GM12864 (cell line): ENCODE results near the gene CPNE5.
"Not testable (repeated sequence)": the region's sequence is repeated elsewhere in the genome, so short reads cannot be mapped to it uniquely, and the experiment has no call there.

Experiments
- DNase-seq: peaks from one replicate; pipeline ENCODE4 v3.0.0-alpha.2; 2011; ENCODE audit warnings: low read depth
- H3K4me3 ChIP-seq: 2 replicates; pipeline ENCODE4 v1.5.1; 2011; ENCODE audit warnings: mild to moderate bottlenecking, low read depth, low read length, control low read depth
- CTCF ChIP-seq: IDR thresholded peaks from 2 replicates; pipeline ENCODE4 v1.5.1; 2011; ENCODE audit warnings: low read depth, mild to moderate bottlenecking, moderate library complexity, low read length, control low read depth, inconsistent platforms; ENCODE audit errors: missing control alignments

Gene CPNE5

GRCh38 chr6:36713846-36714245 lies 125.4 kb downstream of the CPNE5 start:
- no peak overlapping the region for H3K4me3 ChIP-seq
- TF ChIP-seq CTCF, result no peak
- DNase-seq, result no peak

- DNase-seq, result no peak
- TF ChIP-seq CTCF, result no peak
- H3K4me3 ChIP-seq, result no peak overlapping the region
Observed at GRCh38 chr6:36712816-36713215, 126.4 kb downstream of the CPNE5 start.

GRCh38 chr6:36706339-36706738 lies 132.9 kb downstream of the CPNE5 start:
- H3K4me3 ChIP-seq, result no peak overlapping the region
- DNase-seq, result no peak
- TF ChIP-seq CTCF, result no peak

- DNase-seq, H3K4me3 ChIP-seq: not testable (repeated sequence)
Observed at GRCh38 chr6:36704961-36705577, 134.2 kb downstream of the CPNE5 start.

GRCh38 chr6:36703982-36704381 lies 135.3 kb downstream of the CPNE5 start:
- no peak overlapping the region for H3K4me3 ChIP-seq
- no peak for TF ChIP-seq CTCF
- no peak for DNase-seq

GRCh38 chr6:36703081-36703606 lies 136.1 kb downstream of the CPNE5 start:
- no peak overlapping the region for H3K4me3 ChIP-seq
- TF ChIP-seq CTCF, result no peak
- no peak for DNase-seq

- no peak for DNase-seq
- no peak overlapping the region for H3K4me3 ChIP-seq
- TF ChIP-seq CTCF, result no peak
Observed at GRCh38 chr6:36702656-36703055, 136.6 kb downstream of the CPNE5 start.
